ENCODE measurements around the gene SORL1.

Gene SORL1

GRCh38 chr11:121435551-121436511 lies 16.3 kb upstream of the SORL1 start:
- no peak for TF ChIP-seq CTCF (IDR thresholded peaks at IDR 0.05)

GRCh38 chr11:121437018-121437685 lies 15.0 kb upstream of the SORL1 start:
- no peak for TF ChIP-seq CTCF (IDR thresholded peaks at IDR 0.05)

- no peak for TF ChIP-seq CTCF (IDR thresholded peaks at IDR 0.05)
Observed at GRCh38 chr11:121437686-121438078, 14.4 kb upstream of the SORL1 start.

- TF ChIP-seq CTCF (IDR thresholded peaks at IDR 0.05): no peak
Observed at GRCh38 chr11:121439337-121439736, 12.8 kb upstream of the SORL1 start.

- TF ChIP-seq CTCF (IDR thresholded peaks at IDR 0.05): no peak
Observed at GRCh38 chr11:121439759-121440158, 12.4 kb upstream of the SORL1 start.

- no peak for TF ChIP-seq CTCF (IDR thresholded peaks at IDR 0.05)
Observed at GRCh38 chr11:121441521-121441920, 10.6 kb upstream of the SORL1 start.

GRCh38 chr11:121443688-121444275 lies 8.3 kb upstream of the SORL1 start:
- no peak for TF ChIP-seq CTCF (IDR thresholded peaks at IDR 0.05)
